Panc1 (cell line): Measurements from ENCODE around the gene AFF2. TPM values are rescaled to one million over a fixed set of nuclear protein-coding genes. Genes with fewer than 3 reads are reported as not detected.

Experiments
- ATAC-seq: fragments of 200-7000 bp; cut with Tn5 transposase; 2 replicates; pipeline ENCODE4 v1.9.1; 2020; ENCODE audit warnings: mild to moderate bottlenecking, moderate library complexity
- BruUV-seq: library from RNA; stranded (reverse); fragments of 400-500 nt; replicated peaks from 2 replicates; lab custom pipeline; 2021; lab: Mats Ljungman, UMichigan
- CTCF ChIA-PET: fragments of 300-600 bp; sonication (Branson Sonifier 250); formaldehyde crosslinking; loops from one replicate; lab custom pipeline; 2022; ENCODE audit warnings: antibody characterized with exemption; lab: Charles Lee
- POLR2A ChIA-PET: fragments of 300-600 bp; sonication (Branson Sonifier 250); formaldehyde crosslinking; loops from one replicate; lab custom pipeline; 2022; ENCODE audit warnings: antibody characterized with exemption; lab: Charles Lee
- DNase-seq: peaks from one replicate; pipeline ENCODE4 v3.0.0-alpha.2; 2010; ENCODE audit warnings: low read depth, low spot score
- H3K27ac ChIP-seq: 2 replicates; pipeline ENCODE4 v1.5.1; 2011; ENCODE audit warnings: mild to moderate bottlenecking, low read length, inconsistent platforms
- H3K27me3 ChIP-seq: fragments of 200-500 bp; sonication (Bioruptor generic); 2 replicates; pipeline ENCODE4 v1.6.0; 2014; ENCODE audit warnings: low read length, inconsistent platforms; ENCODE audit not compliant: control insufficient read depth, insufficient read depth
- H3K36me3 ChIP-seq: fragments of 200-500 bp; sonication (Bioruptor generic); 2 replicates; pipeline ENCODE4 v1.5.1; 2014; ENCODE audit warnings: inconsistent platforms, mild to moderate bottlenecking, low read length, moderate library complexity; ENCODE audit not compliant: control insufficient read depth, insufficient read depth
- H3K4me1 ChIP-seq: 2 replicates; pipeline ENCODE4 v1.5.1; 2011; ENCODE audit warnings: inconsistent platforms, mild to moderate bottlenecking, low read length, moderate library complexity; ENCODE audit not compliant: control insufficient read depth, insufficient read depth
- H3K4me3 ChIP-seq, 2 experiments: 2 replicates each; pipeline ENCODE4 v1.5.1; 2011 to 2012; ENCODE audit warnings: low read depth in 2 of 2, low read length in 2 of 2, mild to moderate bottlenecking in 2 of 2, inconsistent platforms in 1 of 2, moderate library complexity in 1 of 2
- H3K9me3 ChIP-seq: fragments of 200-500 bp; sonication (Bioruptor generic); 2 replicates; pipeline ENCODE4 v1.5.1; 2014; ENCODE audit warnings: low read depth, mild to moderate bottlenecking, inconsistent platforms, low read length, moderate library complexity; ENCODE audit not compliant: control insufficient read depth, insufficient read depth
- POLR2AphosphoS5 ChIP-seq: IDR thresholded peaks from 2 replicates; pipeline ENCODE4 v1.6.1; 2012; ENCODE audit warnings: mild to moderate bottlenecking, low read depth, low read length, moderate library complexity
- REST ChIP-seq, 2 experiments: IDR thresholded peaks; 2 replicates each; pipeline ENCODE4 v1.6.1; 2011 to 2012; ENCODE audit warnings: low read depth in 2 of 2, control low read depth in 1 of 2, low read length in 1 of 2, mild to moderate bottlenecking in 1 of 2, moderate library complexity in 1 of 2; ENCODE audit not compliant: insufficient read depth in 1 of 2
- SIN3A ChIP-seq: IDR thresholded peaks from 2 replicates; pipeline ENCODE4 v1.6.1; 2012; ENCODE audit warnings: low read depth, mild to moderate bottlenecking, low read length, moderate library complexity, borderline replicate concordance; ENCODE audit not compliant: insufficient read depth
- TCF7L2 ChIP-seq: IDR thresholded peaks from 2 replicates; pipeline ENCODE4 v1.6.1; 2011; ENCODE audit warnings: mild to moderate bottlenecking, low read depth, low read length, inconsistent platforms
- in situ Hi-C: cut with HindIII; loops from 2 replicates; pipeline ENCODE4 v1.10.0; 2016; ENCODE audit warnings: low sequenced_read_pairs, low pct_unique_long_range_greater_than_20kb
- intact Hi-C: fragments of 100-400 bp; cut with micrococcal nuclease; formaldehyde crosslinking; loops from one replicate; pipeline ENCODE4 v1.10.0; 2022; ENCODE audit not compliant: unreplicated experiment
- total RNA-seq: library from RNA; stranded (reverse); gene quantifications from one replicate; pipeline ENCODE4 v1.2.1, GENCODE V29; 2021; ENCODE audit not compliant: unreplicated experiment
- TF ChIP-seq, protein P1 (sequence below): fragments of 450-650 bp; IDR thresholded peaks from 2 replicates; pipeline ENCODE4 v1.5.1; 2017; ENCODE audit warnings: mild to moderate bottlenecking

AFF2 gene
- total RNA-seq, 1 experiment from 2014 or later = 0.05 TPM

DNA sequence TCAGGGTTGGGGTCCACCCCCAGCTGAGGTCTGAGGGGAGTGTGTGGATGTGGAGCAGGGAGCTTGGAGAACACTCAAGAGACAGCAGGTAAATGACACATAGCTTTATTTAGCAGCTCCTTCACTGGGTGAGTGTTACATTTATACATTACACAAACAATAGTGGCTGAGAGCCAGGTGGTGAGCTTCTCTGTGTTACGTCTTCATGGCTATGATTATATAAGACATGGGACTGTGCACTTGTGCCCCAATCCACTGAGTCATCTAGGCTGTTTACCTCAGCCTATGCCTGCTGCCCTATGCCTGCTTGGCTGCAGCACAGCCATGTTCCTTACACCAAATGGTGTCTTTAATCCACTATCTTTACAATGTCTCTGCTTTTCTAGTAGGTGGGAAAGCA is 459.6 kb downstream of the AFF2 start:
- TF ChIP-seq TCF7L2 = no peak
- TF ChIP-seq SIN3A = no peak
- TF ChIP-seq, protein P1, sequence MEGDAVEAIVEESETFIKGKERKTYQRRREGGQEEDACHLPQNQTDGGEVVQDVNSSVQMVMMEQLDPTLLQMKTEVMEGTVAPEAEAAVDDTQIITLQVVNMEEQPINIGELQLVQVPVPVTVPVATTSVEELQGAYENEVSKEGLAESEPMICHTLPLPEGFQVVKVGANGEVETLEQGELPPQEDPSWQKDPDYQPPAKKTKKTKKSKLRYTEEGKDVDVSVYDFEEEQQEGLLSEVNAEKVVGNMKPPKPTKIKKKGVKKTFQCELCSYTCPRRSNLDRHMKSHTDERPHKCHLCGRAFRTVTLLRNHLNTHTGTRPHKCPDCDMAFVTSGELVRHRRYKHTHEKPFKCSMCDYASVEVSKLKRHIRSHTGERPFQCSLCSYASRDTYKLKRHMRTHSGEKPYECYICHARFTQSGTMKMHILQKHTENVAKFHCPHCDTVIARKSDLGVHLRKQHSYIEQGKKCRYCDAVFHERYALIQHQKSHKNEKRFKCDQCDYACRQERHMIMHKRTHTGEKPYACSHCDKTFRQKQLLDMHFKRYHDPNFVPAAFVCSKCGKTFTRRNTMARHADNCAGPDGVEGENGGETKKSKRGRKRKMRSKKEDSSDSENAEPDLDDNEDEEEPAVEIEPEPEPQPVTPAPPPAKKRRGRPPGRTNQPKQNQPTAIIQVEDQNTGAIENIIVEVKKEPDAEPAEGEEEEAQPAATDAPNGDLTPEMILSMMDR = no peak
- in situ Hi-C loops (no loop called here), intact Hi-C loops (no loop called here)
- ATAC-seq (no peak), DNase-seq (no peak)
- CTCF ChIA-PET = no interaction called here
- Histone ChIP-seq H3K9me3 (no peaks in the 10 kb centered on the region), H3K27ac (no peak overlapping the region), H3K27me3 (no peaks in the 10 kb centered on the region), H3K36me3 (no peaks in the 10 kb centered on the region), H3K4me1 (no peaks in the 10 kb centered on the region), H3K4me3 (no peak overlapping the region)
- BruUV-seq = no TSS peak
- POLR2A ChIA-PET = no interaction called here

DNA sequence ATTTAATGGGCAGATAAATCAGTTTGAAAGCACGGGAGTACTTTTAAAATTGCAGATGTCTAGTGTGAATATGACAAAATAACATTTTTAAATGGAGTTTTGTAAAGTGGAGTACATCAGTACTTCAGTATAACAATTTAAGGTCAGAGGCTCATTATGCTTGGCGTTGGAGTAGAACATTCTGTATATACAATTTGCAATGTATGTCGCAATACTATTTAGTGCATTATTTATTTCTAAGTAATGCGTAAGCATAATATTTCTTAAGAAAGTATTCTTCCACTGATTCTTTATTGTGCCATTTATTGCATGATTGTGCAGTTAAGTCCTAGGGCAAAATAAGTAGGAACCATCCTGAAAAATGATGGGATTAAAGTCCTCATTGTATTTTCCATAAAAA is 461.6 kb downstream of the AFF2 start:
- Histone ChIP-seq H3K4me3 (no peak overlapping the region), H3K27me3 (no peaks in the 10 kb centered on the region), H3K4me1 (no peaks in the 10 kb centered on the region), H3K36me3 (no peaks in the 10 kb centered on the region), H3K27ac (no peak overlapping the region), H3K9me3 (no peaks in the 10 kb centered on the region)
- intact Hi-C loops = no loop called here
- TF ChIP-seq POLR2AphosphoS5 (no peak), REST (IDR thresholded peaks at IDR 0.05; ENCODE audit: insufficient read depth in 1 of 2, low read depth in 2 of 2, low read length in 1 of 2) (no peak), SIN3A (no peak), TCF7L2 (no peak)
- TF ChIP-seq, protein P1 = no peak
- BruUV-seq = no TSS peak
- ChIA-PET POLR2A (no interaction called here), CTCF (no interaction called here)
- no peak for DNase-seq
- in situ Hi-C loops = no loop called here
- no peak for ATAC-seq
